ENCODE results near the gene BCOR. TPM values are rescaled to one million over a fixed set of nuclear protein-coding genes. Genes with fewer than 3 reads are reported as not detected.

BCOR gene
- total RNA-seq, 1 experiment from 2014 or later, result 7.5 TPM

DNA sequence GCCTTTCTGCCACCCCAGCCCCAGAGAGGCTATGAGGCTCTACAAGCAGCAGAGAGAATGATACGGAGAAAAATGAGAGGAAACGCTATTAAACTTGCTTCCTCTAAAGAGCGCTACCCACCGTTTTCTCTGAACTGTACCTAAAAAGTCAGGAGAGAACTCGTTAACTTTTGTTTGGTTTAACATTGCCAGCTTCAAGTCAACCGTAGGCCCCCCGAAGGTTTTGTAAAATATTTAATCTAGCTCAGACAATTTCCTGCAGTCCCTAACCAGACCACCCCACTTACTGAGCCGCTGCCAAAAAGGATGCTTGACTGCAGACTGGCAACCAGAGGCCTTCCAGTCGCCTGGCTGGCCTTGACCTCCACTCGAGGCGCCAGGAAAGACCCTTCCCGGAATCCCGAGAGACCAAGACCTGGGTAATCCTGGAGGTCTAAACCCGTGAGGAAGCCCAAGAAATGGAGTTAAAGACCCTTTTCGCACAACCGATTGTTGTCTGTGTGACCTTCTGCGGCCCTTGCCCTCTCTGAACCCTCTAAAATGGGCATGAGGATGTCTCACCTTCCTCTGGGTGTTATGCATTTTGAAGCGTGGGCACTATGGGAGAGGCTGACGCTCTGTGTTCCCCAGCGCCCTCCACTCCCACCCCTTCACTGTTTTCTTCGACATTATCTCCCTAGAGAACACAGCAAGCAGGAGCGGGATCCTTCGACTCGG, 86.3 kb downstream of the BCOR start:
- TF ChIP-seq, protein P1, sequence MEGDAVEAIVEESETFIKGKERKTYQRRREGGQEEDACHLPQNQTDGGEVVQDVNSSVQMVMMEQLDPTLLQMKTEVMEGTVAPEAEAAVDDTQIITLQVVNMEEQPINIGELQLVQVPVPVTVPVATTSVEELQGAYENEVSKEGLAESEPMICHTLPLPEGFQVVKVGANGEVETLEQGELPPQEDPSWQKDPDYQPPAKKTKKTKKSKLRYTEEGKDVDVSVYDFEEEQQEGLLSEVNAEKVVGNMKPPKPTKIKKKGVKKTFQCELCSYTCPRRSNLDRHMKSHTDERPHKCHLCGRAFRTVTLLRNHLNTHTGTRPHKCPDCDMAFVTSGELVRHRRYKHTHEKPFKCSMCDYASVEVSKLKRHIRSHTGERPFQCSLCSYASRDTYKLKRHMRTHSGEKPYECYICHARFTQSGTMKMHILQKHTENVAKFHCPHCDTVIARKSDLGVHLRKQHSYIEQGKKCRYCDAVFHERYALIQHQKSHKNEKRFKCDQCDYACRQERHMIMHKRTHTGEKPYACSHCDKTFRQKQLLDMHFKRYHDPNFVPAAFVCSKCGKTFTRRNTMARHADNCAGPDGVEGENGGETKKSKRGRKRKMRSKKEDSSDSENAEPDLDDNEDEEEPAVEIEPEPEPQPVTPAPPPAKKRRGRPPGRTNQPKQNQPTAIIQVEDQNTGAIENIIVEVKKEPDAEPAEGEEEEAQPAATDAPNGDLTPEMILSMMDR (IDR thresholded peaks at IDR 0.05; ENCODE audit: unreplicated experiment), result no peak
- H3K27ac Mint-ChIP-seq (ENCODE audit: low read depth, unreplicated experiment), result no peak overlapping the region
- H3K4me3 Mint-ChIP-seq (ENCODE audit: unreplicated experiment), result peak overlapping the region; percentile 79
- ChIA-PET CTCF (interaction anchor here (0.7 kb wide), 1 partner anchor 303 kb away, joined by 3 read pairs; no protein-coding TSS in a partner anchor), POLR2A (no interaction called here)
- DNase-seq (ENCODE audit: unreplicated experiment), result no peak
- H3K4me1 Mint-ChIP-seq (ENCODE audit: insufficient read depth, unreplicated experiment), result peaks cover 6% of the 10 kb centered on the region
- no TSS peak for BruUV-seq (replicated peaks)
- no peaks in the 10 kb centered on the region for H3K27me3 Mint-ChIP-seq (ENCODE audit: insufficient read depth, unreplicated experiment)
- H3K9me3 Mint-ChIP-seq (ENCODE audit: unreplicated experiment), result peaks cover 7% of the 10 kb centered on the region
- H3K36me3 Mint-ChIP-seq (ENCODE audit: insufficient read depth, unreplicated experiment), result no peaks in the 10 kb centered on the region
- intact Hi-C loops (cut with micrococcal nuclease), result loop anchor here (2.0 to 10.0 kb wide), 3 partner anchors 57 to 277 kb away; no protein-coding TSS in a partner anchor

DNA sequence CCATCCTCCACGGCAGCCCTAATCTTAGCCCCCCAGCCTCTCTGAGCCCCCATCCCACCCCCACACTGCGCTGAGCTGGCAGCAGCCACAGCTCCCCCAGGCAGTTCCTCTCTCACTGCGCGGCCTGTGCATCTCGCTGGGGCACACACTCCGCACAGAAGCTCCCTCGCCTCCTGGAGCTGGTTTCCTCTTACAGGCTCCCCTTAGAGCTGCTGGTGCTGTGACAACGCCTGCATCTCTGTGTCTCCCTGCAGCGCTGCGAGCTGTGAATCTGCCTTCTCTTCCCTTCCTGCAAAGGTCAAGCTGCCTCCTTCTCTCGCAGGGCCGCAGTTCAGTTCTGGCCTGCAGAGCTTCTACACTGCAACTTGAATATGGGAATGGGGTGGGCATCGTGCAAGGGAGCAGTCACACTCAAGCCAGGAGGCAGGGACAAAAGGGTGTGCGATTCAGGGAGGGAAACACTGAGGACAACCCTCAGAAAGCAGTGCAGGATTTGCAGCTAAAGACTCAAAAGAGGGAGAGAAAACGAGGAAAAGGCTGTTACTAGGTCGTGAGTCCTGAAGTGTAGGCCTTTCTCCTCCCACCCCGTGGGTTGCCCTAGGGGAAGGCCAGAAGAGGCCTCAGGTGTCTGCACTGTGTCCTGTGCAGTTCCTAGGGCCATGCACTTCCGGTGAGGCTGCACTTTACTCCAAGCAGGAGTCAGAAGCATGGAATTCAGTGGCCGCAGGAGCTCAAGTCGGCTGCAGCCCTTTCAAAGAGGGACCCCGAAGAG, 87.0 kb downstream of the BCOR start:
- ChIA-PET CTCF (interaction anchor here (0.6 to 0.7 kb wide), 2 partner anchors 303 to 1382 kb away, joined by 3 read pairs; no protein-coding TSS in a partner anchor), POLR2A (interaction anchor here (0.6 kb wide), 1 partner anchor 39 kb away, joined by 3 read pairs; no protein-coding TSS in a partner anchor)
- H3K36me3 Mint-ChIP-seq (ENCODE audit: insufficient read depth, unreplicated experiment), result no peaks in the 10 kb centered on the region
- BruUV-seq (replicated peaks), result no TSS peak
- no peak overlapping the region for H3K4me3 Mint-ChIP-seq (ENCODE audit: unreplicated experiment)
- H3K9me3 Mint-ChIP-seq (ENCODE audit: unreplicated experiment), result peaks cover 7% of the 10 kb centered on the region
- no peak for DNase-seq (ENCODE audit: unreplicated experiment)
- H3K27ac Mint-ChIP-seq (ENCODE audit: low read depth, unreplicated experiment), result no peak overlapping the region
- H3K4me1 Mint-ChIP-seq (ENCODE audit: insufficient read depth, unreplicated experiment), result peaks cover 6% of the 10 kb centered on the region
- H3K27me3 Mint-ChIP-seq (ENCODE audit: insufficient read depth, unreplicated experiment), result no peaks in the 10 kb centered on the region
- TF ChIP-seq, protein P1 (IDR thresholded peaks at IDR 0.05; ENCODE audit: unreplicated experiment), result no peak
- intact Hi-C loops (cut with micrococcal nuclease), result loop anchor here (10.0 kb wide), 1 partner anchor 276 kb away; no protein-coding TSS in a partner anchor

DNA sequence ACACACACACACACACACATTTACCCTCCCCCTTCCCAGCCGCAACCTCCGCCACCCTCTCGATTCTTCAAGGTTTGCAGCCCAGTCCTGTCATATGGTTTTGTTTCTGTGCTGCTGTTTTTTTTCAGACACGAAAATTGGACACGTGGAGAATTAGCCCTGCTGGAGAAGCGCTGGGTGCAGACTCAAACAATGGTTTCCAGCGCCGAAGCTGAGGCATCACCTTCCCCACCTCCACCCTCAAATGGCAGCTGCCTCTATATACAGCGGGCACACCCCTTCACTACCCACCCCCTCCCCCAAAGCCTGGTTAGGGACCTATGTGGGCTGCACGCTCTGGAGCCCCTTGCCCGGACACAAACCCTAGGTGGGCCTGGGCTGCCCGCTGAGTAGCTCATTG, 87.9 kb downstream of the BCOR start:
- ChIA-PET CTCF (interaction anchor here (0.6 kb wide), 1 partner anchor 1381 kb away, joined by 3 read pairs; no protein-coding TSS in a partner anchor), POLR2A (no interaction called here)
- intact Hi-C loops (cut with micrococcal nuclease), result loop anchor here (10.0 kb wide), 1 partner anchor 275 kb away; no protein-coding TSS in a partner anchor
- Mint-ChIP-seq H3K27me3 (ENCODE audit: insufficient read depth, unreplicated experiment) (no peaks in the 10 kb centered on the region), H3K36me3 (ENCODE audit: insufficient read depth, unreplicated experiment) (no peaks in the 10 kb centered on the region), H3K27ac (ENCODE audit: low read depth, unreplicated experiment) (no peak overlapping the region), H3K4me1 (ENCODE audit: insufficient read depth, unreplicated experiment) (peaks cover 6% of the 10 kb centered on the region), H3K4me3 (ENCODE audit: unreplicated experiment) (no peak overlapping the region), H3K9me3 (ENCODE audit: unreplicated experiment) (peaks cover 7% of the 10 kb centered on the region)
- BruUV-seq (replicated peaks), result no TSS peak
- TF ChIP-seq, protein P1 (IDR thresholded peaks at IDR 0.05; ENCODE audit: unreplicated experiment), result no peak
- no peak for DNase-seq (ENCODE audit: unreplicated experiment)

DNA sequence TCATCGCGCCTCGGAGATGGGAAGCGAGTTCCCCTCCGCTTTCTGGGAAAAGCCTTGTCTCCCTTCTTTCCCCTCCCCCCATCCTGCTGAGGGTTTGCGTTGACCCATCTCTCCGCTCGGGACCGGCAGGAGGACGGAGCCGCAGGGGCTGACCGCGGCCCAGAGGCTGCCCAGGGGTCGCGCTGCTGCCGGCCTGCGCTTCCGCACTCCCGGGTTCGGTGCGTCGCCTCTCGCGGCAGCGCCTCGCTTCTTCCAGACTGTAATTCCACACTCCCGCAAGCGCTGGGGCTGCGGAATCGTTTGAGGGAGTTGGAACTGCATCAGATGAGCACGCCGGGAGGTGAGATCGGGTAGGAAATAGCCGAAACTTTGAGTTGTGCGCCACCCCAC, 88.3 kb downstream of the BCOR start:
- Mint-ChIP-seq H3K4me1 (ENCODE audit: insufficient read depth, unreplicated experiment) (peaks cover 6% of the 10 kb centered on the region), H3K9me3 (ENCODE audit: unreplicated experiment) (peaks cover 7% of the 10 kb centered on the region), H3K36me3 (ENCODE audit: insufficient read depth, unreplicated experiment) (no peaks in the 10 kb centered on the region), H3K27me3 (ENCODE audit: insufficient read depth, unreplicated experiment) (peaks cover 3% of the 10 kb centered on the region), H3K4me3 (ENCODE audit: unreplicated experiment) (no peak overlapping the region), H3K27ac (ENCODE audit: low read depth, unreplicated experiment) (no peak overlapping the region)
- POLR2A ChIA-PET, result no interaction called here
- intact Hi-C loops (cut with micrococcal nuclease), result no loop called here
- TF ChIP-seq, protein P1 (IDR thresholded peaks at IDR 0.05; ENCODE audit: unreplicated experiment), result no peak
- no peak for DNase-seq (ENCODE audit: unreplicated experiment)
- CTCF ChIA-PET, result no interaction called here
- BruUV-seq (replicated peaks), result no TSS peak
